ENCODE measurements around the gene TBCE. TPM values are rescaled to one million over a fixed set of nuclear protein-coding genes. Genes with fewer than 3 reads are reported as not detected.

The TBCE gene
- total and polyA plus RNA-seq, 2 donors (not counting 1 experiment from before 2014, with no cell fraction given), result 31.4 to 46.9 TPM

- H3K4me3 ChIP-seq (replicated peaks in 1 of 4; ENCODE audit: control extremely low read depth in 1 of 4, insufficient read depth in 1 of 4, low read depth in 3 of 4, low read length in 4 of 4), result no peak overlapping the region
- no peaks in the 10 kb centered on the region for H3K79me2 ChIP-seq (ENCODE audit: control insufficient read depth, insufficient read depth, low read length)
- DNase-seq (ENCODE audit: low read depth in 2 of 2), result no peak
- H3K4me1 ChIP-seq (ENCODE audit: control insufficient read depth, extremely low read depth, insufficient read depth, low read length), result no peaks in the 10 kb centered on the region
- H3K9me3 ChIP-seq (ENCODE audit: control insufficient read depth, insufficient read depth, low read depth, low read length), result no peaks in the 10 kb centered on the region
- H3K36me3 ChIP-seq (ENCODE audit: control insufficient read depth, insufficient read depth, low read length), result no peaks in the 10 kb centered on the region
- TF ChIP-seq EZH2 (IDR thresholded peaks at IDR 0.05; ENCODE audit: low read length, missing control alignments), result no peak
- no peak for TF ChIP-seq CTCF (conservative IDR thresholded peaks at IDR 0.05 in 1 of 2, IDR thresholded peaks at IDR 0.05 in 1 of 2; ENCODE audit: low read depth in 1 of 2, low read length in 2 of 2)
- H3K9ac ChIP-seq (ENCODE audit: insufficient read depth, low read length), result no peak overlapping the region
- H3K4me2 ChIP-seq (ENCODE audit: extremely low read depth, insufficient read depth, low read length), result no peak overlapping the region
- no peaks in the 10 kb centered on the region for H4K20me1 ChIP-seq (ENCODE audit: control insufficient read depth, extremely low read depth, insufficient read depth, low read length)
- H2AFZ ChIP-seq (ENCODE audit: low read length), result no peak overlapping the region
- no peaks in the 10 kb centered on the region for H3K27me3 ChIP-seq (ENCODE audit: control insufficient read depth, insufficient read depth, low read length)
- H3K27ac ChIP-seq (ENCODE audit: insufficient read depth, low read length), result no peak overlapping the region
Observed at GRCh38 chr1:235409042-235409820, 42.0 kb downstream of the TBCE start.

GRCh38 chr1:235410467-235410866, 43.2 kb downstream of the TBCE start:
- Histone ChIP-seq H2AFZ (ENCODE audit: low read length) (no peak overlapping the region), H4K20me1 (ENCODE audit: control insufficient read depth, extremely low read depth, insufficient read depth, low read length) (no peaks in the 10 kb centered on the region), H3K4me3 (replicated peaks in 1 of 4; ENCODE audit: control extremely low read depth in 1 of 4, insufficient read depth in 1 of 4, low read depth in 3 of 4, low read length in 4 of 4) (no peak overlapping the region), H3K36me3 (ENCODE audit: control insufficient read depth, insufficient read depth, low read length) (peaks cover 2% of the 10 kb centered on the region), H3K79me2 (ENCODE audit: control insufficient read depth, insufficient read depth, low read length) (no peaks in the 10 kb centered on the region), H3K4me1 (ENCODE audit: control insufficient read depth, extremely low read depth, insufficient read depth, low read length) (no peaks in the 10 kb centered on the region), H3K27ac (ENCODE audit: insufficient read depth, low read length) (no peak overlapping the region), H3K27me3 (ENCODE audit: control insufficient read depth, insufficient read depth, low read length) (no peaks in the 10 kb centered on the region), H3K4me2 (ENCODE audit: extremely low read depth, insufficient read depth, low read length) (no peak overlapping the region), H3K9me3 (ENCODE audit: control insufficient read depth, insufficient read depth, low read depth, low read length) (no peaks in the 10 kb centered on the region), H3K9ac (ENCODE audit: insufficient read depth, low read length) (no peak overlapping the region)
- DNase-seq (ENCODE audit: low read depth in 2 of 2), result no peak
- no peak for TF ChIP-seq CTCF (conservative IDR thresholded peaks at IDR 0.05 in 1 of 2, IDR thresholded peaks at IDR 0.05 in 1 of 2; ENCODE audit: low read depth in 1 of 2, low read length in 2 of 2)
- no peak for TF ChIP-seq EZH2 (IDR thresholded peaks at IDR 0.05; ENCODE audit: low read length, missing control alignments)

GRCh38 chr1:235411489-235412486, 44.6 kb downstream of the TBCE start:
- no peaks in the 10 kb centered on the region for H3K79me2 ChIP-seq (ENCODE audit: control insufficient read depth, insufficient read depth, low read length)
- H2AFZ ChIP-seq (ENCODE audit: low read length), result no peak overlapping the region
- peak in 1 of 2 donors; percentile 15 for DNase-seq (ENCODE audit: low read depth in 2 of 2)
- no peak overlapping the region for H3K9ac ChIP-seq (ENCODE audit: insufficient read depth, low read length)
- peaks cover 2% of the 10 kb centered on the region for H3K36me3 ChIP-seq (ENCODE audit: control insufficient read depth, insufficient read depth, low read length)
- no peak overlapping the region for H3K4me3 ChIP-seq (replicated peaks in 1 of 4; ENCODE audit: control extremely low read depth in 1 of 4, insufficient read depth in 1 of 4, low read depth in 3 of 4, low read length in 4 of 4)
- H3K9me3 ChIP-seq (ENCODE audit: control insufficient read depth, insufficient read depth, low read depth, low read length), result no peaks in the 10 kb centered on the region
- H3K4me2 ChIP-seq (ENCODE audit: extremely low read depth, insufficient read depth, low read length), result no peak overlapping the region
- no peaks in the 10 kb centered on the region for H3K4me1 ChIP-seq (ENCODE audit: control insufficient read depth, extremely low read depth, insufficient read depth, low read length)
- no peaks in the 10 kb centered on the region for H3K27me3 ChIP-seq (ENCODE audit: control insufficient read depth, insufficient read depth, low read length)
- H3K27ac ChIP-seq (ENCODE audit: insufficient read depth, low read length), result no peak overlapping the region
- no peaks in the 10 kb centered on the region for H4K20me1 ChIP-seq (ENCODE audit: control insufficient read depth, extremely low read depth, insufficient read depth, low read length)
- TF ChIP-seq CTCF (conservative IDR thresholded peaks at IDR 0.05 in 1 of 2, IDR thresholded peaks at IDR 0.05 in 1 of 2; ENCODE audit: low read depth in 1 of 2, low read length in 2 of 2), result no peak
- TF ChIP-seq EZH2 (IDR thresholded peaks at IDR 0.05; ENCODE audit: low read length, missing control alignments), result no peak
